NCI-H146 treated with DMSO at 0.1 percent for 48 hours (cell line): ENCODE data around the gene DRD3.
A peak's percentile ranks its signal among the peaks of the same experiment; 100 is the strongest.

Experiments used
- DNase-seq: peaks from one replicate; lab custom pipeline; 2025; ENCODE audit not compliant: unreplicated experiment; lab: John Stamatoyannopoulos, UW

Gene DRD3

GRCh38 chr3:114122027-114122709, 56.7 kb downstream of the DRD3 start:
- peak; percentile 37 for DNase-seq

- DNase-seq: no peak
Observed at GRCh38 chr3:114120211-114120610, 58.6 kb downstream of the DRD3 start.

- no peak for DNase-seq
Observed at GRCh38 chr3:114119776-114120175, 59.1 kb downstream of the DRD3 start.

GRCh38 chr3:114115143-114115542, 63.7 kb downstream of the DRD3 start:
- DNase-seq: no peak

- no peak for DNase-seq
Observed at GRCh38 chr3:114114719-114115118, 64.1 kb downstream of the DRD3 start.

GRCh38 chr3:114112696-114113095, 66.2 kb downstream of the DRD3 start:
- DNase-seq: no peak

- DNase-seq: no peak
Observed at GRCh38 chr3:114111060-114111770, 67.6 kb downstream of the DRD3 start.

GRCh38 chr3:114110439-114110838, 68.4 kb downstream of the DRD3 start:
- no peak for DNase-seq

GRCh38 chr3:114108137-114108536, 70.7 kb downstream of the DRD3 start:
- DNase-seq: no peak

- no peak for DNase-seq
Observed at GRCh38 chr3:114104414-114104813, 74.4 kb downstream of the DRD3 start.

- DNase-seq: no peak
Observed at GRCh38 chr3:114103858-114104257, 75.0 kb downstream of the DRD3 start.

- DNase-seq: no peak
Observed at GRCh38 chr3:114103181-114103580, 75.7 kb downstream of the DRD3 start.

GRCh38 chr3:114101101-114101500, 77.8 kb downstream of the DRD3 start:
- no peak for DNase-seq

GRCh38 chr3:114095796-114096195, 83.1 kb downstream of the DRD3 start:
- DNase-seq: no peak

- DNase-seq: no peak
Observed at GRCh38 chr3:114093596-114093995, 85.3 kb downstream of the DRD3 start.

- DNase-seq: no peak
Observed at GRCh38 chr3:114093016-114093380, 85.9 kb downstream of the DRD3 start.

GRCh38 chr3:114092151-114093015, 86.5 kb downstream of the DRD3 start:
- no peak for DNase-seq

GRCh38 chr3:114089675-114090074, 89.2 kb downstream of the DRD3 start:
- DNase-seq: no peak

GRCh38 chr3:114086356-114086755, 92.5 kb downstream of the DRD3 start:
- DNase-seq: no peak

- no peak for DNase-seq
Observed at GRCh38 chr3:114083112-114083511, 95.7 kb downstream of the DRD3 start.

- DNase-seq: no peak
Observed at GRCh38 chr3:114081037-114081436, 97.8 kb downstream of the DRD3 start.

- no peak for DNase-seq
Observed at GRCh38 chr3:114080201-114080600, 98.7 kb downstream of the DRD3 start.
